Duodenal mucosa (tissue), 2 donors: ENCODE results near the gene KIAA1755.

ENCODE experiments used
- H3K27ac ChIP-seq: one replicate; pipeline ENCODE4 v1.7.0; 2013; ENCODE audit warnings: low read depth, low read length
- H3K27me3 ChIP-seq, 2 donors: one replicate each; pipeline ENCODE4 v1.7.0; 2013; ENCODE audit warnings: low read length in 2 of 2, control low read depth in 1 of 2; ENCODE audit not compliant: insufficient read depth in 2 of 2, control insufficient read depth in 1 of 2
- H3K36me3 ChIP-seq, 2 donors: one replicate each; pipeline ENCODE4 v1.7.0; 2013; ENCODE audit warnings: low read length in 2 of 2, control low read depth in 1 of 2; ENCODE audit not compliant: insufficient read depth in 2 of 2, control insufficient read depth in 1 of 2
- H3K4me1 ChIP-seq, 2 donors: one replicate each; pipeline ENCODE4 v1.7.0; 2013; ENCODE audit warnings: low read length in 2 of 2, control low read depth in 1 of 2; ENCODE audit not compliant: insufficient read depth in 2 of 2, control insufficient read depth in 1 of 2
- H3K4me3 ChIP-seq, 2 donors: one replicate each; pipeline ENCODE4 v1.7.0; 2013; ENCODE audit warnings: low read length in 2 of 2, low read depth in 1 of 2
- H3K9ac ChIP-seq, 2 donors: one replicate each; pipeline ENCODE4 v1.7.0; 2013; ENCODE audit warnings: low read length in 2 of 2, low read depth in 1 of 2
- H3K9me3 ChIP-seq, 2 donors: one replicate each; pipeline ENCODE4 v1.7.0; 2013; ENCODE audit warnings: low read length in 2 of 2, control low read depth in 1 of 2; ENCODE audit not compliant: control insufficient read depth in 1 of 2

KIAA1755 gene

DNA sequence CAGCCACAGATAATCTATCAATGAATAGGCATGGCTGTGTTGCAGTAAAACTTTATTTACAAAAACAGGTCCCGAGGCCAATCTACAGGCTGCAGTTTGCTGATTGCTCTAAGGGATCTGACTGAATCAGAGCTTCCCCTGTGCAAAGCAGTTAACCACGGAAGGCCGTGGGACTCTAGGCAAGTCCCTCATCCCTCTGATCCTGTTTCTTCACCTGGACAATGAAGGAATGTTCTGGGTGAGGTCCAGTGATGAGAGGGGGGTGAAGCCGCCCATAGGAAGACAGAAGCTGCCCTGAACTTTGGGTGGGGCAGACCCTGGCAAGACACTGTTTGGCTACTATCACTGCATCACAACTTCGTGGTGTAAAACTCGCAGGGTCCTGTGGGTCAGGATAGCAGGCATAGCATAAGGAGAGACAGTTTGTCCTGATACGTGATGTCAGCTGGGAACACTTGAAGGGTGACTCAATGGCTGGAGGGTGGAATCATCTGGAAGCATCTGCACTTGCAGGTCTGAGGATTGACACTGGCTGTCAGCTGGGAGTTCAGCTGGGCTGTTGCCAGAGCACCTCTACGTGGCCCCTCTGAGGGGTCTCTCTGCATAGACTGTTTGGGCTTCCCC, 62.2 kb downstream of the KIAA1755 start:
- H3K9ac ChIP-seq, result no peak overlapping the region

DNA sequence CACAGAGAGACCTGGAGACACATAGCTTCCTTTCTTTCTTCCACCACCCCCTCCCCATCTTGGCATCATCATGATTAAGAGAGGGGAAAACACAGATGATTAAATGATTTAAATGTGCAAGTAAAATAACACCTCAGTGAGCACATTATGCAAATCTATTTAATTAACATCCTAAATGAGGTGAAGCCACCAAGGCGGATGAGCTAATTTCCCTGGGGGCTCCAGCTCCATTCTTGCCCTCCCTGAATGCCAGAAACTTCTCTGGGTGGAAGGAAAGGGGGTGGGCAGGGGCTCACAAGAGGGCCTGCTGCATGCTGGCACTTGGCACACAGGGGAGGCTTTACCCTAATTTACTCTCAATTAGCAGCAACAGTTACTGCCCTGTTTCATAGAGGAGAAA, 62.9 kb downstream of the KIAA1755 start:
- no peak overlapping the region for H3K27ac ChIP-seq
- H3K9me3 ChIP-seq, result no peaks in the 10 kb centered on the region
- H3K9ac ChIP-seq, result no peak overlapping the region

More for the DNA sequence above, 62.2 kb downstream of the KIAA1755 start:
- Histone ChIP-seq H3K27me3 (no peaks in the 10 kb centered on the region), H3K36me3 (no peaks in the 10 kb centered on the region), H3K4me3 (no peak overlapping the region), H3K9me3 (no peaks in the 10 kb centered on the region), H3K27ac (no peak overlapping the region), H3K4me1 (no peaks in the 10 kb centered on the region)

DNA sequence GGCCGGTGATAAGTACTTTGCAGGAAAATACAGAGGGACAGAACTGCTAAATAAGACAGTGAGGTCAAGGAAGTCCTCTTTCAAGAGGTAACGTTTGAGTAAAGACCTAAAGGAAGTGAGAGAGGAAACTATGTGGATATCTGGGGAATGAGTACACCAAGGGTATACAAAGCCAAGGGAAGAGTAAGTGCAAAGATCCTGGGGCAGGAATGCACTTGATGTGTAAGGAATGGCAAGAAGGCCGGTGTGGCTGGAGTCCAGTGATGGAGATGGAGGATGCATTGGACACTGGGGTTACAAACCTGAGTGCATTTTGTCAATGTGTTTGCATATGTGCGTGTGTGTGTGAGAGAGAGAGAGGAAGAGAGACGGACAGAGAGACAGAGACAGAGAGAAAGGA, 63.3 kb downstream of the KIAA1755 start:
- Histone ChIP-seq H3K4me3 (no peak overlapping the region), H3K9me3 (no peaks in the 10 kb centered on the region), H3K9ac (no peak overlapping the region), H3K36me3 (no peaks in the 10 kb centered on the region), H3K27me3 (no peaks in the 10 kb centered on the region), H3K27ac (no peak overlapping the region), H3K4me1 (no peaks in the 10 kb centered on the region)

More for the DNA sequence above, 62.9 kb downstream of the KIAA1755 start:
- Histone ChIP-seq H3K4me3 (no peak overlapping the region), H3K4me1 (no peaks in the 10 kb centered on the region), H3K36me3 (no peaks in the 10 kb centered on the region), H3K27me3 (no peaks in the 10 kb centered on the region)

DNA sequence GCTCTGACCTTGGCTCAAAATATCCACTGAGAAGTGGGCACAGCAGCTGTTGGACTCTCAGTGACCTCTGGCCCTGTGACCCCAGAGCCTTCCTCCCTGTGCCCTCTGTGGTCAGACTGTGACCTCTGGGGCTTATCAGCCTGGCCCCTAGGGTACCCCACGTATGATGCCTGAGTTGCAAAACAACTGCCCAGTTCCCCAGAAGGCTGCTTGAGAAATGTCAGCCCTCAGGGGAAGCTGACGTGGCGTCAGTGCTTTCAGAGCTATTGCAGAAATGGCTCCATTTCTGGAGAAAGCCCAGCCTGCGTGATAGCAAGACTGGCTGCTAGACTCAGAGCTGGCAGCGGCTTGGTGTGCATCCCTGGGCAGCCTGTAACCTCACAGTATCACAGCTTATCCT, 63.9 kb downstream of the KIAA1755 start:
- Histone ChIP-seq H3K36me3 (no peaks in the 10 kb centered on the region), H3K27me3 (no peaks in the 10 kb centered on the region), H3K4me3 (no peak overlapping the region), H3K4me1 (no peaks in the 10 kb centered on the region), H3K27ac (no peak overlapping the region), H3K9me3 (no peaks in the 10 kb centered on the region), H3K9ac (no peak overlapping the region)

DNA sequence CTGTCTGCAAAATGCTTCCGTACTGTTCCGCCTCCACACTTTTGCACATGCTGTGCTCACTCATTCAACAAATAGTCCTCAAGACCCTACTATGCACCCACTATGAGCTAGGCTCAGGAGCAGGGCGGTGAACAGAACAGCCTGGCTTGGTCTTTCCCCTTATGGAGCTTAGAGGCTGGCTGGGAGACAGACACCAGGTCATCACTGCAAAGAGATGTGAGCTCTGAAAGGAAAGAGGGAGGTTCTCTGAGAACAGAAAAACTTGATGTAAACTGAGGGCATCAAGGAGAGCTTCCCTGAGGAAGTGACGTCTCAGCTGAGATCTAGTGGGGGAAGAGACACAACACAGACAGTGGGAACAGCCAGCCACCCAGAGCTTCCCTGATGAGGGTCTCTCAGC, 64.5 kb downstream of the KIAA1755 start:
- Histone ChIP-seq H3K27me3 (no peaks in the 10 kb centered on the region), H3K4me3 (no peak overlapping the region), H3K9ac (no peak overlapping the region), H3K9me3 (no peaks in the 10 kb centered on the region), H3K4me1 (no peaks in the 10 kb centered on the region), H3K27ac (no peak overlapping the region), H3K36me3 (no peaks in the 10 kb centered on the region)

DNA sequence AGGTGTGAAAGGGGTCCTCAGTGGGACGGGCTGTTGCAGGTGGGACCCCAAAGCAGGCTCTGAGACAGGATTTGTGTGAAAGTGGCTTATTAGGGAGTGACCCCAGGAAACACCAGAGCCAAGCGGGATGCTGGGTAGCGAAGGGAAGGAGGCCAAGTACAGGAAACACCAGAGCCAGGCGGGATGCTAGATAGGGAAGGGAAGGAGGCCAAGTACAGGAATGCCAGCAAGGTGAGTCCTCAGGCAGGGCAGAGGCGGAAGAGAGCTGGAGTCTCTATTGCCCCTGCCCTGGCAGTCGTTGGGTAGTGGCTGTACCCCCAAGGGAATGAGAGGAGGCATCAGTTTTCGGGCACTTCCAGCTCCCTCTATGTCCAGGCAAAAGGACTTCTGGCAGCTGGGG, 65.0 kb downstream of the KIAA1755 start:
- Histone ChIP-seq H3K4me1 (no peaks in the 10 kb centered on the region), H3K4me3 (no peak overlapping the region), H3K36me3 (no peaks in the 10 kb centered on the region), H3K9me3 (no peaks in the 10 kb centered on the region), H3K27me3 (no peaks in the 10 kb centered on the region), H3K27ac (no peak overlapping the region), H3K9ac (no peak overlapping the region)

DNA sequence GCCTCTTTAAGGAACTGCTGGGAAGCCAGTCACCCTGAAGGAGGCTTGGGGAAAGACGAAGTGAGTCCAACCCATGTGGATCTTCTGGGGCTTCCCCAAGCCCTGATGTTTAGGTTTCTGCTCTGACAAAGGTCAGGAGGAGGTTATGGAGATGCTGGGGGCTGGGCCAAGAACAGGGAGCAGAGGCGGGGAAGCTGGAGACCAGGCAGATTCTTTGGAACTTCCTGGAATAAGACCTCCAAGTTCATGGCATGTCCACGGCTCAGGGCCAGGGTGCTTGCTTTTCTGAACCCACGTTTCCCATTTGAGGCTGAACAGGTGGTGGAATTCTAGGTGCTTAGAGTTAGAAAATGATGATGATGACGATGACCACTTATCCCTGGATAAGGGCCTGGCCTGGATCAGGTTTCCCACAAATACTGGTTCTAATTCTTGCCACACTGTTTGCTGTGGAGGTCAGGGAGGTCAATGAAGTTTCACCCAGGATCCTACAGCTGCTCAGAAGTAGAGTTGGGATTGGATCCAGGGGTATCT, 65.5 kb downstream of the KIAA1755 start:
- no peak overlapping the region for H3K9ac ChIP-seq
- no peak overlapping the region for H3K4me3 ChIP-seq
- no peaks in the 10 kb centered on the region for H3K9me3 ChIP-seq
- no peaks in the 10 kb centered on the region for H3K27me3 ChIP-seq
- H3K36me3 ChIP-seq, result no peaks in the 10 kb centered on the region
- no peak overlapping the region for H3K27ac ChIP-seq
- no peaks in the 10 kb centered on the region for H3K4me1 ChIP-seq

DNA sequence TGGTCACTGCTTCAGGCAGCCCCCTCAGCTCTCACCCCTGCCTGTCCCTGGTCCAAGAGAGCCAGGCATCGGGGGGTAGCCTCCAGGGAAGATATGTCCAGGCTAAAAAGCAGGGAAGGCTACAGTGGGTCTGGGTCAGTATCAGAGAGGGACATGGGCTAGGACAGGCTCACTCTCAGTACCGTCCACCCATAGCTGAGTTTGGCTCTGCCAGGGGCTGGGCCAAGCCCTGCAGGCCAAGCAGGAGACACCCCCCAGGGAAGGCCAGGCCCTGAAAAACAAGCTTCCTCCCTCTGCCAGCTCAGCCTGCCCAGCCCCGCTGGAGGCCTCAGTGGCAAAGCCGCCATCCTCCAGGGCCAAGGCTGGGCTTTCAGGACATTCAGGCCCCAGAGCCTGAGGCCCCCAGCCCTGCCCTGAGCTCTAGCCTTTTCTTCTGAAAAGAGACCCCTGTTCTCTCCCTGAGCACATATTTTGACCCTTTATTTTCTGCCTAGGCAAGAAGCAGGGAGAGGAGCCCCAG, 66.9 kb downstream of the KIAA1755 start:
- H3K4me1 ChIP-seq, result no peaks in the 10 kb centered on the region
- no peak overlapping the region for H3K4me3 ChIP-seq
- no peaks in the 10 kb centered on the region for H3K27me3 ChIP-seq
- H3K9ac ChIP-seq, result no peak overlapping the region
- no peak overlapping the region for H3K27ac ChIP-seq
- no peaks in the 10 kb centered on the region for H3K36me3 ChIP-seq
- no peaks in the 10 kb centered on the region for H3K9me3 ChIP-seq

DNA sequence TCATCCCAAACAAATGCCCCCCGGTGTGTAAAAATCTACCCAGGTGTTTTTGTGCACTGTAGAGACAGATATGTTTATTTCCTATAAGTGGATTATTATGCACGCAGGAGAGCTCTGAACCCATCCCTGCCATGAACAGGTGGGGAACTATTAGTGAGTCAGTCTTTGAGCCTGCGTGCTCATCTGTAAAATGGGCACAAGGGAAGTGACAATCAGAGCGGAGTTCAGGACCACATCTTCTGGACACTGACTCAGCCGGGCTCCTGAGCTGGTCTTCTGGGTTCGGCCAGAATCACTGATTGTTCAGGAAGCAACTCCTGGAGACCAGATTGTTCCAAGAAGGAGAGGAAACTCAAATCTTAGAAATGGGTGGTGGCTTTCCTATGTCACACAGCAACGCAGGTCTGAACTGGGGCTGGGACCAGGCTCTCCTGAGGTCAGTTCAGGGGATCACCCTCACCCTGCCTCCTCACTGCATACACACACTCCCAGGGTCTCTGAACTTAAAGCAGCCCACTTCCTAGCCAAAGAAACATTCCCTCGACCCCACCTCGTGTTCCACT, 68.1 kb downstream of the KIAA1755 start:
- Histone ChIP-seq H3K27ac (no peak overlapping the region), H3K9me3 (no peaks in the 10 kb centered on the region), H3K4me1 (no peaks in the 10 kb centered on the region), H3K9ac (no peak overlapping the region), H3K27me3 (no peaks in the 10 kb centered on the region), H3K4me3 (no peak overlapping the region), H3K36me3 (no peaks in the 10 kb centered on the region)

DNA sequence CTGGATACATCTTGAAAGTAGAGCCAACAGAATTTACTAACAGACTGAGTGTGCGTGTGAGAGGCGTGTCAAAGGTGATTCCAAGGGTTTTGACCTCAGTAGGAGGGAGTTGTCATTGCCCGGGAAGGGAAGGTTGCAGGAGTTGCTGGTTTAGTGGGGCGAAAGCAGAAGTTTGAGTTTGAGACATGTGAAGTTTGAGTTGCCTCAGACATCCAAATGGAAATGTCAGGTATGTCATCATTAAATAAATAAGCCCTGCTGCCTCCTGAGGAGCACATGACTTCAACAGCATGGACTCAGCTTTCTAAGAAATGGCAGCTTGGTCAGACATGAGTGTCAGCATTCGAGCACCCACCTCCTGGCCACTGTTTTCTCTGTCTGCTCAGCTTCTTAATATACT, 68.9 kb downstream of the KIAA1755 start:
- Histone ChIP-seq H3K27me3 (no peaks in the 10 kb centered on the region), H3K4me3 (no peak overlapping the region), H3K4me1 (no peaks in the 10 kb centered on the region), H3K36me3 (no peaks in the 10 kb centered on the region), H3K9me3 (no peaks in the 10 kb centered on the region), H3K27ac (no peak overlapping the region), H3K9ac (no peak overlapping the region)
